CD4-positive, alpha-beta T cell treated with Interleukin-17A for 4 hours (primary cell): ENCODE measurements around the gene TIMP3.
A peak's percentile ranks its signal among the peaks of the same experiment; 100 is the strongest.
"Not testable (repeated sequence)": the region's sequence is repeated elsewhere in the genome, so short reads cannot be mapped to it uniquely, and the experiment has no call there.

ENCODE experiments used
- DNase-seq: peaks from one replicate; pipeline ENCODE4 v3.0.0-alpha.2; 2020; ENCODE audit warnings: mixed read lengths

The TIMP3 gene

DNA sequence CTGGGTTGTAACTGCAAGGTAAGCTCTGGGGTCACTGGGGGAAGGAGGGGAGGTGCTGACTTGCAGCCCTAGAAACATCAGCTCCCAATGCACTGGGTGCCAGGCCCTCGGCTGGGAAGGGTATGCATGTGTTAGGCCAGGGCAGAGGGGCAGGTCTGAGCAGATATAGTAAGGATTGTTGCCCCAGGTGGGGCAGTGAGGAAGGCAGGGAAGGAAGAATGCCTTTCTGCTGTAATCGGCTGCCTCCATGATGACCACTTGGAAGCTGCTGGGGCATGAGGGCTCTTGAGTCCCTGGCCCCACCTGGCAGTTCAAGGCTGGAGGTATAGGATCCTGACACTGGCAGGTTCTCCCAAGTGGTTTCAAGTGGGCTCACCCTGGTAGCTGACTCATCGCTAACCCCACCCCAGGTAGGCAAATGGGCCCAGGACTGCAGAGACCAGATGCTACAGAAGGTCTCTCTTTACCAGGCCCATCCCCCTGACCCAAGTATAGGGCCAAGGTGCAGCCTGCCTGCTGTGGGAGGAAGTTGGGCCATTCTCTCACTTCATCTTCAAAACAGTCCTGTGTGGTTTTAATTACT lies 56.7 kb downstream of the TIMP3 start:
- no peak for DNase-seq

DNA sequence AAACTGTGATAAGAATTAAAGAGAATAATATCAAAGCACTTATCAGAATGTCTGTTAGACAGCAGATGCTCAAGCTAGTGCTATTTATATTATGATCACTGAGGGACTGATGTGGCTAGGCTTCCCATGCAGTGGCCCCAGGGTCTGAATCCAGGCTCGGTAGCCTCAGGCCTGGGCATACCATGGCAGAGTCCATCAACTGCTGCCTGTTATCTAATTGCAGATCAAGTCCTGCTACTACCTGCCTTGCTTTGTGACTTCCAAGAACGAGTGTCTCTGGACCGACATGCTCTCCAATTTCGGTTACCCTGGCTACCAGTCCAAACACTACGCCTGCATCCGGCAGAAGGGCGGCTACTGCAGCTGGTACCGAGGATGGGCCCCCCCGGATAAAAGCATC lies 57.5 kb downstream of the TIMP3 start:
- no peak for DNase-seq

DNA sequence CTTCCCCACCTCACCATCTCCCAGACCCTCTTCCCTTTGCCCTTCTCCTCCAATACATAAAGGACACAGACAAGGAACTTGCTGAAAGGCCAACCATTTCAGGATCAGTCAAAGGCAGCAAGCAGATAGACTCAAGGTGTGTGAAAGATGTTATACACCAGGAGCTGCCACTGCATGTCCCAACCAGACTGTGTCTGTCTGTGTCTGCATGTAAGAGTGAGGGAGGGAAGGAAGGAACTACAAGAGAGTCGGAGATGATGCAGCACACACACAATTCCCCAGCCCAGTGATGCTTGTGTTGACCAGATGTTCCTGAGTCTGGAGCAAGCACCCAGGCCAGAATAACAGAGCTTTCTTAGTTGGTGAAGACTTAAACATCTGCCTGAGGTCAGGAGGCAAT lies 58.2 kb downstream of the TIMP3 start:
- DNase-seq, result no peak

DNA sequence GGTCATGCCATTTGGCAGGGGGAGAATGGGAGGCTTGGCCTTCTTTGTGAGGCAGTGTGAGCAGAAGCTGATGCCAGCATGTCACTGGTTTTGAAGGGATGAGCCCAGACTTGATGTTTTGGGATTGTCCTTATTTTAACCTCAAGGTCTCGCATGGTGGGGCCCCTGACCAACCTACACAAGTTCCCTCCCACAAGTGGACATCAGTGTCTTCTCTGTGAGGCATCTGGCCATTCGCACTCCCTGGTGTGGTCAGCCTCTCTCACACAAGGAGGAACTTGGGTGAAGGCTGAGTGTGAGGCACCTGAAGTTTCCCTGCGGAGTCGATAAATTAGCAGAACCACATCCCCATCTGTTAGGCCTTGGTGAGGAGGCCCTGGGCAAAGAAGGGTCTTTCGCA lies 59.8 kb downstream of the TIMP3 start:
- no peak for DNase-seq

DNA sequence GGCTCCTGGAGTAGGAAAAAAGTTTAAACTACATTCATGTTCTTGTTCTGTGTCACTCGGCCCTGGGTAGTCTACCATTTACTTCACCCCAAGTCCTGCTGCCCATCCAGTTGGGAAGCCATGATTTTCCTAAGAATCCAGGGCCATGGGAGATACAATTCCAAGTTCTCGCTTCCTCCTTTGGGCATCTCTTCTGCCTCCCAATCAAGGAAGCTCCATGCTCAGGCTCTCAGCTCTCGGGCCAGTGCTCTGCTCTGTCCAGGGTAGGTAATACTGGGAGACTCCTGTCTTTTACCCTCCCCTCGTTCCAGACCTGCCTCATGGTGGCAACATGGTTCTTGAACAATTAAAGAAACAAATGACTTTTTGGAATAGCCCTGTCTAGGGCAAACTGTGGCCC lies 60.6 kb downstream of the TIMP3 start:
- no peak for DNase-seq

DNA sequence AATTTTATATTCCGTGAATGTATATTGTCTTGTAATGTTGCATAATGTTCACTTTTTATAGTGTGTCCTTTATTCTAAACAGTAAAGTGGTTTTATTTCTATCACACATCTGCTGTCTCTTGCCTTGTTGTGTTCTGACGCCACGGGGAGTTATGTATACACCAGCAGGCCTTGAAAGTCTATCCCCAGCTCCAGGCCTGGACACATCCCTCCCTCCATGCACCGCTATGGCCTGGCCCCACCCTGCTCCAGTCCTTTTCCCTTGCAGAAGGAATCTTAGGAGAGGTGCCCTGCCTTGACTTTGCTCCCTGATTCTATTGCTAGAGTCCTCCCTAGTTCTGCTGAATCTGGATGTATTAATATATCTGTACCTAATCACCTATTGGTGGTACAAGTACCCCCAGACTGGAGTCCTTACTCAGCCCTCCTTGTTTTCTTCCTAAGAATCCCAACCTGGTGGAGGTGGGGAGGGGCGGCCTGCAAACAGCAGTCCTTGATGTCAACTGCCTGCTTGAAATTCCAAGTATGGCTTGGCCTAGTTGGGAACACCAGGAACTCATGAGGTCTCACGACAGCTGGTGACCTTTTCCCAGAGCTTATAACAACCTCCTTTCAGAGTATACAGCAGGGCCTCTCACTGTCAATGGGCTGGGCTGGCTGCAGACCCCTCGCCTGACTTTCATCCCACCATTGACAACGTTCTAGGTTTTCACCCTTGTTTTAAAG lies 61.6 kb downstream of the TIMP3 start:
- DNase-seq, result no peak

DNA sequence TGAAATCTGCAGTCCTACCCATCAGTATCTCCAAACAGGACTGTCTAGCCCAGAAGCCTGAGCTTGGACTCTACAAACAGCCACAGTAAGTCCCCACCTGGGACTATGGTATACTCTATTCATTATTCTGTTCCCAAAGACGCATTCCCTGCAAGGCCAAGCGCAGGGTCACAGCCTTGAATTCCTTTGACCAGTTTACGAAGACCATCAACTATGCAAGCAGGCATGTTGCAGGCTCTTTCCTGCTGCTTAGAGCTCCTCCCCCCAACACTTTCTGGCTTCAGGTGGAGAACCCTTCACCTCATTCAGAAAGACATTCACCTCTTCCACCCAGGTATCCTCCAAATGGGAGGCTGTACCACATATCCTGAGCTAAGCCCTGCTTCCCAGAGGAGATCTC lies 62.5 kb downstream of the TIMP3 start:
- DNase-seq, result no peak

DNA sequence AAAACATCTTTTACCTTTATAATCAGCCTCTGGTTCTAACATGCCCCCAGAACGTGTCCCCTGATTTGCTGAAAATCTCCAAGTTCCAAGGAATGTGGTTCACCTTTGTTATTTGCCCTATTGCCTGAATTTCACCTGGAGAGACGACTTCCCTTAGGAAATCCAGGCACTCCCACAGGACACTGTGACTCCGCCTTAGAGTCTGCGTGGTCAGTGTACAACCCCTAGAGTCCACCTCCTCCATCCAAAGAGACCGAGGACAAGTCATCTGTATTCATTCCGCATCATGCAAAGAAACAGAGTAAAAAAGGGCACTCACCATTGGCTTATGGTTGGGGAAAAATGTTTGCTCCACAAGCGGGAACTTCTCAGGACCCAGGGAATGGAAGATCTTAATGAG lies 63.1 kb downstream of the TIMP3 start:
- no peak for DNase-seq

DNA sequence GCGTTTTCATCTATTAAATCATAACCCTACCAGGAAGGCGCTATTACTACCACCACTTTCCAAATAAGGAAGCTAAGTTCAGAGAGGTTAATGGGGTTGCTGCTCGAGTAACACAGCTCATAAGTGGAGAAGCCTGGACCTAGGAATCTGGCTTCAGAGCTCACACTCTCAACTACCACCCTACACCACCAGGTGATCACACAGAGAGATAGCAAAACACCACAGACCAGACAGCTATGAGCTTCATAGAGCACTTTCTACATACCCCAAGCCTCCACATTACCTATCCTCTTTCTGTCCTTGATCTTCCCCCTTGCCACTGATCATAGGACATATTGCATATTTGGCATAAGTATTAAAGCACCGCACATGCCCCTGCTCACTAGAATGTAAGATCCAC lies 65.4 kb downstream of the TIMP3 start:
- no peak for DNase-seq

DNA sequence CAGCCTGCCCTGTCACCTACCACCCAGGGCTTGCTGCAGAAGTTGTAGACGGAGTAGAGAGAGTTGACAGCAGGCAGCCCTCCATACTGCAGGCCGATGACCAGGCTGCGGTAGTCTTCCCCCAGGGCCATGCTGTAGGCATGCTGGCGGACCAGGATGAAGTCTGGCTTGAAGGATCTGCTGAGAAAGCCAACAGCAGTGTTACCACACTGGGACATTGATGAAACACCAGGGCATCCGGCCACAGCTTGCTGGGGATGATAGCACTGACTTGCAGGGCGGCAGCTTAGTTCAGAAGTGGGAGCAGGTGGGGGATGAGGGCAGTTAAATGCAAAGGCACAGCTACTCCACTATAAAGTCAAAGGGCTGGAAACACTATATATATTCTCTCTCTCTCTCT lies 67.4 kb downstream of the TIMP3 start:
- no peak for DNase-seq

DNA sequence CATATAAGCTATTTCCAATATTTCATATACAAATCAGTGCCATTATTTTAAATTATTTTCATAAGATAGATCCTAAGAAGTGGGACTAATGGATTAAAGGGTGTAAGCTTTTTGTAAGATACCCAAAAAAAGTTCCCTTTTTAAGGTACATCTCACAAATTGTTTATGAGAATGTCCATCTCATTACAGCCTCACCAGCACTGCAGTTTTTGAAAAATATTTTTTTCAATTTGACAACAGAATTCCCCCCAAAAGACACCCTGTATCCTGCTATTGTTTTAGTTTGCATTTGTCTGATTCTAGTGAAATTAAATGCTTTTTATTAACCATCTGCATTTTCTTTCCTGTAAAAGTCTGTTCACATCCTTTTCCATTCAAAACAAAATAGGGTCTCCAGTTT lies 69.0 kb downstream of the TIMP3 start:
- DNase-seq, result no peak

DNA sequence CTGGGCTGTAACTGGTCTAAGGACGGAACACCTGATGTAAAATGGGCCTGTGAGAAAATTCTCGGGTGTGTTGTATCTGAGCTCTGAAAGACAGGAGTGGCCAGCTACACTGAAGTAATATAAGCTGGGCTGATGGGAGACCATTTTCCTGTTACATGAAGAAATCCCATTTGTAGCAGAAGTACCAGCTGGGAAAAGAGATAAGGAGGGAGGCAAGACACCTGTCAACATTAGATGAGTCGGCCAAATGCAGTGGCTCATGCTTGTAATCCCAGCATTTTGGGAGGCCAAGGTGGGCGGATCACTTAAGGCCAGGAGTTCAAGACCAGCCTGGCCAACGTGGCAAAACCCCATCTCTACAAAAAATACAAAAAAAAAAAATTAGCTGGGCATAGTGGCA lies 72.1 kb downstream of the TIMP3 start:
- not testable (repeated sequence) for DNase-seq

DNA sequence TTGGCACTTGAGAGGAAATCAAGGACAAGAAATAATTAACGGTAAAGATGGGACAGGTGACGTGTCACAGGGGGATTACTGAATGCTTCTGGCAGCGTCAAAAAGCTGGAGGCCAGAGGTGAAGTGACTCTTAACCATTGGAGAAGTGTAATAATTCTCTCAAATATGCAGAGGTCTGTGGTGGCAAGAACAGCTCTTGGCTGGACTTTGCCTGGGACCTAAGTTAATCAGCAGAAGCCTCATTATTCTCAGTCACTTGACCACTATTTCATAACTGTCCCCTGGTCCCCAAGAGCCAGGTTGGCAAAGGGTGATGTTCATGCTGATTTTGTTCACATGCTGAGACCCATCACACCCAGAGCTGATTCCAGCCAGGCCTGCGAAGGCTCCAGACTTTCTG lies 72.9 kb downstream of the TIMP3 start:
- DNase-seq, result no peak

DNA sequence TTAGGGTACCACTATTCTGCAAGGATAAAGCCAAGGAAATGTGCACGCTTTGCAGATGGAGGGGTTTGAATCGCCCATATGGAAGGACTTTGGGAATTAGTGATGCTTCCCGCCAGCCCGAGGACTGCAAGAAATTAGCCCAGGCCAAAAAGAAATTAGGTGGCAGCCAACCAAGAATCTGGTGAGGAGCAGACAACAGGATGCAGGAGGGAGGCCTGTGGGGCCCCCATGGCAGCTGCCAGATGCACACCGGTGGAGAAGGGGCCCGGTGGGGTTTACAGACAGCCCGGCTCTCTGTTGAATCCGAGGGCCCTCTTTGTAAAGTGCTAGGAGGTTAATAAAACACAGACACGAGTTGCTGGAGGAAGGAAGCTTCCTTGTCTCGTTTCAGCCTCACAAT lies 73.5 kb downstream of the TIMP3 start:
- no peak for DNase-seq

DNA sequence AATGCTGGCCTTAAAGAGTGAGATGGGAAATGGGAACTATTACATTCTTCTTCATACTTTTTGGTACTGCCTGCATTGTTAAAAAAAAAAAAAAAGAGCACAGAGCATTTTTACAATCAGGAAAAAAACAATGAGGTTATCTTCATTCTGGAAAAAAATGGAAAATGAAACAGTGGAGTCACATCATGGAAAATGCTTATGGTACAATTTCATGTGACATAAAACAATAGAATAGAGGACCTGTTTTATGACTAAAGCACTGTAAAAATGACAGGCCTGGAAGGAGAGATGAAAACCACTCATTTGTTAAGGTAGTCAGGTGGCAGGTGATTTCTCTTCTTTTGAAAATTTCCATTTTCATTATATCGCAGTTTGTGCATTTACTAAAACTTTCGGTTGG lies 75.0 kb downstream of the TIMP3 start:
- DNase-seq, result no peak

DNA sequence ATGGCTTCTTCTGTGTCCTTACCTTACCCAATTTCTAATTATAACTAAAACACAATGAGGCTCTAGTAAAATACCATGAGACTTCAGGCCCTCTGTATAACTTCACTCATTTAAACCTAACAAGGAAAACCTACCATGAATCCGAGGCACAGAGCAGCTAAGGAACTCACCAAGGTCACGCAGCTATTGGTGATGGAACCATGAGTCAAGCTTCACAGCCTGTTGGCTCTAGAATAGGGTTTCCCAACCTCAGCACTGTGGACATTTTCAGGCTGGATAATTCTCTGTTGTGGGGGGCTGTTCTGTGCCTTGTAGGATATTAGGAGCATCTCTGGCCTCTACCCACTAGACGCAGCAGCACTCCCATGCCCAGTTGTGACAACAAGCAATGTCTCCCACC lies 75.7 kb downstream of the TIMP3 start:
- no peak for DNase-seq

DNA sequence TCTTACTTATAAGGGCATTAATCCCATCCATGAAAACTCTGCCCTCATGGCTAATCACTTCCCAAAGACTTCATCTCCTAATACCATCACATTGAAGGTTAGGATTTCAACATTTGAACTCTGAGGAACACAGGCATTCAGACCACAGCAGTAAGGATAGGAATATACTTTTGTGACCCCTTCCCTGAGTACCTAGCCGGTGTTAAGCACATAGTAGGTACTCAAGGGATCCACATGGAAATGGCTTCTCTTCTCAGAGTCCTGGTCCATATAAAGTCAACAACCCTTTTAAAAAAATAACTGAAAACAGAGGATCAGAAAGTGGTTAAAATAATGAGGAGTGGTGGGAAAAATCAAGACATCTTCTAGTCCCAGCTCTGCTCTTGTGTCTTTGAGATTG lies 78.0 kb downstream of the TIMP3 start:
- no peak for DNase-seq

DNA sequence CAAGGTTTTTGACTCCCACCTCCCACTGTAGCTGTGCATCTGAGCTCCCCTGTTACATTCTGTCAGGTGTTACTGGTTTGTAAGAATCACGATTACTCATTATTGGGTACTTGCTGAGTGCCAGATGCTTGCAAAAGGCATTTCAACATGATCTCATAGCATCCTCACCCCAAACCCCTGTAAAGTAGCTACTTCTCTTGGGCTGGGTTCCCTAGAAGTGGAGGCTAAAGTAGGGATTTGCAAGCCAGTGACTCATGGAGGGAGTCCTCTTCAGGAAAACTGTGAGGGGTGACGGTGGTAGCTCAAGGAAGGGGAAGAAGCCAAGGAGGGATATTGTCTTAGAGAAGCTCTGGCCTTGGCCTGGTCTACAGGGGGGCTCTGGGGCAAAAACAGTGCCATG lies 78.6 kb downstream of the TIMP3 start:
- no peak for DNase-seq

DNA sequence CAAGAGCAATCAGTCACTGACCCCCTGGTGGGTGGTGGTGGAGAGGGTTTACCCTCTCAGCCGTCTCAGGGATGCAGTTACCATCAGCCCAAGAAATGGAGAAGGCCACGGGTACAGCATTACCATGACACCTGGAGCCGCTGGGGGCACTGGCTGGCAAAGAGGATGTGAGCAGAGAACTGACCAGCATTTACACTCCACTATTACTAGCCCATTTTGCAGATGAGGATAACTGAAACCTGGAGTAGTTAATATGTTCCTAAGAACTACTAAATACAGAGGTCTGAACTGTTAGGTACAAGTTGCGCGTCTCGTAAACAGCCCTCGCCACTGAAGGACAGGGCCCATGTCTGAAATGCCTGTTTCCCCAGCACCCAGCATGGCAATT lies 79.0 kb downstream of the TIMP3 start:
- no peak for DNase-seq

DNA sequence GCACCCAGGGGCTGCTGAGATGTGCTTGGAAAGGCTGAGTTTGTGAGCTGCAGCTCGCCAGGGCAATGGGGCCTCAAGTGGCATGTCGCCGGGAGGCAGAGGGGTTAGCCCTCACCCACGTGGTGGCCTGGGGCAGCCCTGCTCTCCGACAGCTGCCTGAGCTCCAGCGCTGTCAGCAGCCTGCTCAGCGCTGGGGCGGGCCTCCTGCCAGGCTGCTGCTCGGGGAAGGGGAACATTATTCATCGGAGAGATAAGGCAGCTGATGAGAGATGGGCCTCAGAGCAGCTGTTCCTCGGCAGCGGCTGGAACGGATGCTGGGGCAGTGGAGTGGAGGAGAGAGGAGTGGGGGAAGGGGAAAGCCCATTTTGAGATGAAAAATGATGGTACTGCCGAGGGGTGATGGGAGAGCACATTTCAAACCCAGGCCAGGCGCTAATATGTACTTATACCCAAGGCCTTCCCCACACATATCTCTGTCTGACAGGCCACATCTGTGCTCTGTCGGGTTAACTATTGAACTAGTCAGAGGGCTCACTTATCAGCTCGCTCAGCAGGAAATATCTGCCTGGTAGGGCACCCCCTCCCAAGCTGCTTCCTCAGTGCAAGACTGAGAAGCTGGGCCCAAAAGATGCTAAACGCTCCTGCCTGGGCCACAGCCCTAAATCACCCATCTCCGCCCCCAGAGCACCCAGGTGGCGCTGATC lies 79.5 kb downstream of the TIMP3 start:
- DNase-seq, result peak; percentile 20

DNA sequence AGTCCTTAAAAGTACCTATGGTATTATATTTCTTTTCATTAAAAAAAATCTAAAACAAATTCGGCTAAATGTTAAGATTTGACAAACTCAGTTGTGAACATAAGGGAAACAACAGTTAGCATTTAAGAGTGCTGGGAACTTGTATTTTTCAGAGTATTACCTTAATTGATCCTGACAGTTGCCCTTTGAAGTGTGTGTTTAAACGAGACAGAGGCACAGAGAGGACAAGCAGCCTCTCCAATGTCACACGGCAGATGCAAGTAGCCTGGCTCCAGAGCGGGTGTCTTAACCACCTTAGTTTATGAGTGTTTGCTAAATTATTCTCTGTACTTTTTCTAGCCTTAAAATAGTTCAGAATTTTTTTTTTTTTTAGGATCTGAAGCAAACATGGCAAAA lies 80.9 kb downstream of the TIMP3 start:
- DNase-seq, result no peak

DNA sequence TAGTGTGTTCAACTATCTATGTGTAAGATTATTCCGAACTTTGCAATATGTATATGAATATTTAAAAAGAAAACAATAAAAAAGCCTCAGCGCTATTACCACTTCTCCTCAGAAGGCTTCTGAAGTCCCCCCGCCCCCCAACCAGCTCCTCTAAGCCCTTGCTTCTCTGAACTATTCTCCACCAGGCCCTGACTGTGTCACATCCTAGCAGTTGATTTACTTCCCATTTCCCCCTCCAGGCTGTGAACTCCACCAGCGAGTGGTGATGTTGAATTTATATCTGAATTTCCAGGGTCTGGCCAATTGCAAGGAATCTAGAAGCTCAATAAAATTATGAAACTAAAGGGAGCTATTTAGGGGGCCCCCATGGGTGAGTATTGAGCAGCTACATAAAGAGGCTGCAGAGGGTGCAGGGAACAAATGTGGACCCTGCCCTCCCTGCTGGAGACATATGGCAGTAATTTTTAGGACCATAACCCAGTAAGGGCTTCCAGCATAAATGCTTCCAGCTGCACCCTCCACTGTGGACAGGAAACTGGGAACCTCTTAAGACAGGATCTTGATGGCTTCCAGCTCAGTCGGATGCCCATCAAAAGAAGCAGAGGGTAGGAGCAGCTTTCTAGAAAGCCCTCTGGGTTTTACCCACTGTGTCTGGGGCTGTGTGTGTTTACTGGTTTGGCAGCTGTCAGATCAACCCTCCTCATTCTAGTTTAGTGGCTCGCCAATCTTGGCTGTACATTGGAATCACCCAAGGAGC lies 81.4 kb downstream of the TIMP3 start:
- no peak for DNase-seq

DNA sequence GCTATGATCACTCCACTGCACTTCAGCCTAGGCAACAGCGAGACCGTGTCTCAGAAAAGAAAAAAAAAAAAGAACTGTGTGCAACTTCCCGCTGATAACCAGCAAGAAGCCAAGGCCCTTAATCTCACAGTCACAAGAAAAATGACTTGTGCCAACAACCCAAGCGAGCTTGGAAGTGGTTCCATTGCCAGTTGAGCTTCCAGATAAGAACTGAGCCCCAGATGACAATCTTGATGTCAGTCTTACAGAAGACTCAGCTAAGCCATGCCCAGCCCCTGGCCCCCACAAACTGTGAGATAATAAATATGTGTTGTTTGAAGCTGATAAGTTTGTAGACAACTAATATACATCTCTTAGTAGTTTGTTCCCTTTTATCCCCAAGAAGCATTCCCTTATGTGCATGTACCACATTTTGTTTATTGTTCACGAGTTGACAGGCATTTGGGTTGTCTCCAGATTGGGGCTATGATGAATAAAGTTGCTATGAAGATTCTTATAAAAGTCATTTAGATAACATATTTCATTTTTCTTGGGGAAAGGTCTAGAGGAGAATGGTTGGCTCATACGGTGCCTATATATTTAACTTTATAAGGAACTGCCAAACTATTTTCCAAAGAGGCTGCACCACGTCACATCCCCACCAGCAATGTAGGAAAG lies 85.9 kb downstream of the TIMP3 start:
- DNase-seq, result no peak
